HG03196 (cell line): Measurements from ENCODE around the gene POU6F2.
A peak's percentile ranks its signal among the peaks of the same experiment; 100 is the strongest.

Experiments
- ATAC-seq: cut with Tn5 transposase; IDR thresholded peaks from one replicate; pipeline ENCODE4 v1.9.1; 2021; ENCODE audit not compliant: unreplicated experiment

The POU6F2 gene

DNA sequence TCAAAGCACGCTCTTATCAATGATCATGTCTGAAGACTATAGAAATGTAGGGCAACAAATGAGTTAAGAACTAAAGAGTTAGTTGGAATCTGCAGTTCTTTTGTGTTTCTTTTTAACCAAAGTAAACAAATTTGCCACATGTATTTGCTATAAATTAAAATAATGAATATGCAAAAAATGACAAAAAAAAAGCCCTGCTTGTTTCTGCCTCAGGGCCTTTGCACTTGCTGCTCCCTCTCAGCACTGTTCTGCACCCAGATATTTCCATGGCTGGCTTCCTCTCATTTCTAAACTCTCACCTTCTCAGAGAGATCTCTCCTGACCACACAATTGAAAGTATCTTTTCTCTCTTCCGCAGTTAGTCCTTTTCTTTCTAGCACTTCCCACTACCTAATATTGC lies 406.7 kb downstream of the POU6F2 start:
- no peak for ATAC-seq

DNA sequence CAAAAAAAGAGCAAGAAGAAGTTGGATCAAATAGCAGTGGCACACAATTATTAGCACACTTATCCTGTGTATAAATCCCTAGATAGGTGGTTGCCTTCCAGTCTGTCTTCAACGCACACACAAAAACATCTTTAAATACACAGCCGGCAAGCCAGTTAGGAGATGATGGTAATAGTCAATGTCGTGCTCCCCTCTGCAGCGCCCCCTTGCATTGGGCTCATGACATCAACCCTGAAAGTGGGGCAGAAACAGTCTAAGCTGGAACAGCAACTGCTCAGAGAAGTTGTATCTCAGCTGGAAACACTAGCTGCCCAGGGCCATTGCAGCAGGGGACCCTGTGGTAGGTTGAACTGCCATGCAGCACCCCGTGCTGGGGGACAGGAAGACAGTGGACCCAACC lies 409.0 kb downstream of the POU6F2 start:
- no peak for ATAC-seq

DNA sequence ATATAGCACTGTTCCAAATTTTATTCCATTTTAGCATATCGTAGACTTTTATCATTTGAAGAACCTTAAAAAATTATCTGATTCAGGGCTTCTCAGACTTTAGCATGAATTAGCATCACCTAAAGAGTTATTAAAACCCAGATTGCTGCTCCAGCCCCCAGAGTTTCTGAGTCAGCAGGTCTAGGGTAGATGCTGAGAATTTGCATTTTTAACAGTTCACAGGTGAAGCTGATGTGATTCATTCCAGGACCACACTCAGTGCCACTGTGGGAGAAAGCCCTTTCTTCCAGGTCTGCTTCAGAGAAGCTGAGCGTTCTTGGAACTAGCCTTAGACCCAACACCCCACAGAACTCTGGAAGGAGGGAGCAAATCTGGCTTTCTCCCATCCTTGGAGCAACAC lies 414.4 kb downstream of the POU6F2 start:
- no peak for ATAC-seq

DNA sequence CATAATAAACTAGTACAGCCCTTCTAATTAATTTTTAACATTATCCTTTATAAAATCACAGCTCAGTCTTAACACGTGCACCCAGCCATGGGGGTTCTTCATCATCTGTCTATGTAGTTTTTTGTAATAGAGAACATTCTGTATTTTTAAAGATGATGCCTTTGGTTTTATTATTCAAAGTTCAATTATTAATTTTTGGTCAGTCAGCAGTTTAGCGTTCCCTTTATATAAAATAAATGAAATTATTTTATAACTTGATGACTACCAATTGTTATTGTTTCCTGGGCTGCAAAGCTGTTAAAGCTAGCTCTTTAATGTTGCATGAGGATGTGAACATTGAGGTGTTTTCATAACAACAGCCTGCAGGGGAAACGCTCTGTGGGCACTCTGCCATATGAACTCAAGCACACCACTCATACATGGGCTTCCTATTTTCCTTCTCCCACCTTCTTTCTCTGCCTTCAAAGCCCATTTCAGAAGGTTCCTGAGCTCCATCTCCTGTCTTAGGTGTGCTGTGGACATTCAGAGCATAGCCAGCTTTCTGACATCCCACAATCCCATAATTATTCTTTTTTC lies 416.5 kb downstream of the POU6F2 start:
- no peak for ATAC-seq

DNA sequence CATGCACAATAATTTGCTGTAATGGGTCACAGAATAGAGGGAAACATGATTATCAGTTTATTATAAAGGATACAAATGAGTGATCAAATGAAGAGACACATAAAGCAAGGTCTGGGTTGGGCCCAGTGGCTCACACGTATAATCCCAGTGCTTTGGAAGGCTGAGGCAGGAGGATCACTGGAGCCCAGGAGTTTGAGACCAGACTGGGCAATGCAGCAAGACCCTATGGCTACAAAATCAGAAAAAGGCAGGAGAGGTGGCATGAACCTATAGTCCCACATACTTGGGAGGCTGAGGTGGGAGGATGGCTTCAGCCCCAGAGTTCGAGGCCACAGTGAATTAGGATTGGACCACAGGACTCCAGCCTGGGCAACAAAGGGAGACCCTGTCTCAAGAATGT lies 421.7 kb downstream of the POU6F2 start:
- no peak for ATAC-seq

DNA sequence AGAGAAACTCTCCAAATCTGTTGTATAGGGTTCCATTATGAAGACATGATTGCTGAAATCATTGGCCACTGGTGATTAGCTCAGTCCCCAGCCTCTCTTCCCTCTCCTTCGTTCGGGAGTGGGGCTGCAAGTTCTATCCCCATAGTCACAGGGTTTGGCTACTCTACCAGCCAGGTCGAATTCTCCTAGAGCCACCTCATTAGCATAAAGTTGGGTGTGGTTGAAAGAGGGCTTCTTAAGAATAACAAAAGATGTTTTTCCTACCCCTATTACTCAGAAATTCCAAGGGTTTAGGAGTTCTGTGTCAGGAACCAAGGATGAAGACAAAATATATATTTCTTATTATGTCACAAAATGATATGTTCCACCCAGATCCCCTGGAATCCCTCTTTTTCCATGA lies 422.3 kb downstream of the POU6F2 start:
- no peak for ATAC-seq

DNA sequence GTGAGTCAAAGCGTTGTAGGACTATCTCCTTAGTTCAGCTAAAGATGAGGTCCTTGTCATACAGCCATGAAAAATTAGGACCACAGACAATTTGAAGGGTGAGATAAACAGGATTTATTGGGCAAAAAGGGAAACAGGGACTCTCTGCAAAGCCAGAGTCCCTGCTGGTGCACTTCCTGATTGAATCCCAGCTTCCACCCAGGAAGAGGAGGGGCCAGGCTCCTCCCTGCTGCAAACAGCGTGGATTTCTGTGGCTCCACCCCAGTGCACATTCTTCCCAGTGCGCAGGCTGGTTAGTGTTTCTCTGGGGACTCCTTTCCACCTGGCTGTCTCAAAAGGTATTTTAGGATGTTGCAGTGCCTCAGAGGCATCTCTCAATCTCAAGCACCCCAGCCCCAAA lies 423.1 kb downstream of the POU6F2 start:
- no peak for ATAC-seq

- no peak for ATAC-seq
Observed at GRCh38 chr7:39402034-39402433, 424.3 kb downstream of the POU6F2 start.

GRCh38 chr7:39404907-39405306 lies 427.2 kb downstream of the POU6F2 start:
- no peak for ATAC-seq

GRCh38 chr7:39405581-39405980 lies 427.9 kb downstream of the POU6F2 start:
- no peak for ATAC-seq

- ATAC-seq = no peak
Observed at GRCh38 chr7:39406467-39406866, 428.8 kb downstream of the POU6F2 start.

DNA sequence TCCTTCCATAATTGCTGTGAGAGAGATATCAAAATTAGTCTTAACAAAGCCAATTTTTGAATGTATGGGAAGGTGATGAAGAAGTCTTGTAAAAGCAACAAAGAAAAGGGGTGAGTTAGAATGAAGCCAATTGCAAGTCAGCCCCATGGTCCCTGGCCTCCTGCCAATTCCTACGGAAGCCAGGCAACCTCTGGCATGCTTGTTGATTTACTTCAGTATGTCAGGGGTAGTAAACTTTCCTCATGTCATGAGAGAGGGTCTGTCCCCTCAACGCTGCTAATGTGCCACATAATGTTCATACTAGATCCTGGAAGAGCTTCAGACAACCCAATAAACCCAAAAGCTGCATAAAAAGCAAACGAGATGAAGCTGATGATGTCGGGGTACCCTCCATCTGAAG lies 429.4 kb downstream of the POU6F2 start:
- no peak for ATAC-seq

DNA sequence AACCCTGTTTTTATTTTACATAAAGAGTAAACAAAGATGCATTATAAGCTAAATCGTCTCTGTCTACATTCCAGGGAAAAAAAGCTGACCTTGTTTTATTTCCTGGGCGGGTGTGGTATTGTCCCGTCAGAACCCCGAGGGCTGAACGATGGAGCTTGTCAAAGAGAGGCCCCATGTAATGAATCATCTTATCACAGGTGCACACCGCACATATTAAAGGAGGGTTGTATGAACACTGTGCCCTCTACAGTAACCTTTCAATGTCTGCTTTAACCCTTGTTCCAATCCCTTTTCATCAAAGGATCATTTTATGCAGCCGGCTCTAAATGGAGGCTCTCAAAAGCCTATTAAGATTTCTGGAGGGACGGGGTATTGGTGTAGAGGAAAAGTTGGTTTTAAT lies 430.0 kb downstream of the POU6F2 start:
- ATAC-seq = no peak

- ATAC-seq = no peak
Observed at GRCh38 chr7:39408906-39409305, 431.2 kb downstream of the POU6F2 start.

- no peak for ATAC-seq
Observed at GRCh38 chr7:39410582-39410981, 432.9 kb downstream of the POU6F2 start.

- ATAC-seq = peak; percentile 14
Observed at GRCh38 chr7:39413636-39414223, 436.0 kb downstream of the POU6F2 start.

DNA sequence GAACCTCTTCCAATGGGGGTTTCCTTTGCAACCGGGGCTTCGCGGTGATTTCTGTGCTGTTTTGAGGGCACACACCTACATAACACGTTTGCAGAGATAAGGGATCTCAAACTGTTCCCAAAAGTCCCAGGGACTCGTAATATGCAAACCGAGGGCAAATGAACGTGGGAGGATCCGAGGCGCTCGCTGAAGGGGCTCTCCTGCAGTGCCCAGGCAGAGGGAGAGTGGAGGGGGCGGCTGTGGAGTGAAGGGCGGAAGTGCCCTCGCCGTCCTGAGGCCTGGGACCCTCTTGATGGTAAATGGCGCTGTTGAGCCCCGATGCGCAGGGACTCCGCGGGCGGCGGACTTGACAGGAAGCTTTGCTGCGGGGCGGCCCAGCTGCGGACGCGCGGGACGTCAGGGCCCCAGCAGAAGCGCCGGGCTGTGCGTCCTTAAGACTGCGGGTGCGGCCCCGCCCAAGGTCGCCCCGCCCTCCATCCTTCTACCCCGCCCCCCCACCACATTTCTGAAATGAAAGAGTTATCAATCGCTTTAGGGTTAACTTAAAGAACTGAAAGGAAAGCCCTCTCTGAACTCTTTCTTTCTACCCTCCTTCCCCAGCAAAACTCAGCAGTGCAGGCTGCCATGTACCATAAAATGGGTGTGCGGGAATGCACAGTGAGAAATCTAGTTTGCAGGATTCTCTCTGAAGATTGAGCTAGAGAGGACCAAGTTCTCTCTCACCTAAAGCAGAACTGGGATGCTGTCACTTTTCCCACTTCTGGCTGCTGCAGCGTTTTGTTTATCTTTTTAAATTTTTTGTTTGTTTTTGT lies 436.7 kb downstream of the POU6F2 start:
- peak; percentile 83 for ATAC-seq

- ATAC-seq = no peak
Observed at GRCh38 chr7:39415091-39415787, 437.5 kb downstream of the POU6F2 start.

GRCh38 chr7:39416866-39417265 lies 439.2 kb downstream of the POU6F2 start:
- ATAC-seq = no peak

DNA sequence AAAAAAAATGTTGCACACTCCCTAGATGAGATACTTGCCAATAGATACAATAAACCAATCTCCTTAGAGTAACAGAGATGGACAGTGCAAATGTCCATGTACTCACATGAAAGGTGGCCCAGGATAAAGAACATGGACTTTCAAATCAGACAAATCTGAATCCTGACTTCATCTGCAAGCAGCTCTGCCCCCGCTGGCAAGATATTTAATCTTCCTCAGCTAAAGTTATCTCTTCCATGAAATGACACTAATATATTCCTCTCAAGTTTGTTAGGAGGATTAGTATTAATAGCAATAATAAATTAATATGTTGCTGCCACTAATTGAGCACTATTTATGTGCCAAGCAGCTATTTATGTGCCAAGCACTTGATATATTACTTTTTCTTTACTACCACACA lies 439.9 kb downstream of the POU6F2 start:
- no peak for ATAC-seq

GRCh38 chr7:39421251-39421650 lies 443.5 kb downstream of the POU6F2 start:
- ATAC-seq = no peak

- ATAC-seq = no peak
Observed at GRCh38 chr7:39421661-39422060, 444.0 kb downstream of the POU6F2 start.
